Tibial nerve (tissue), 4 donors: ENCODE results near the gene GALNT13. TPM values are rescaled to one million over a fixed set of nuclear protein-coding genes. Genes with fewer than 3 reads are reported as not detected.

Experiments used
- DNase-seq, 2 donors: peaks; one replicate each; pipeline ENCODE4 v3.0.0-alpha.2; 2019; ENCODE audit warnings: low spot score in 2 of 2
- H3K27ac ChIP-seq, 4 donors: fragments of 200-600 bp; sonication (generic) in 3 of 4; one replicate each; pipeline ENCODE4 v1.5.1; 2017 to 2019; ENCODE audit warnings: mild to moderate bottlenecking in 1 of 4
- H3K27me3 ChIP-seq, 2 donors: fragments of 200-600 bp; sonication (generic) in 1 of 2; one replicate each; pipeline versions ENCODE4 v1.5.1 to v1.6.0; 2017 to 2019
- H3K36me3 ChIP-seq, 3 donors: fragments of 200-600 bp; sonication (generic); one replicate each; pipeline ENCODE4 v1.5.1; 2018 to 2019
- H3K4me1 ChIP-seq, 4 donors: fragments of 200-600 bp; sonication (generic) in 3 of 4; one replicate each; pipeline ENCODE4 v1.5.1; 2017 to 2019
- H3K4me3 ChIP-seq, 4 donors: fragments of 200-600 bp; sonication (generic) in 3 of 4; one replicate each; pipeline ENCODE4 v1.5.1; 2017 to 2019; ENCODE audit warnings: mild to moderate bottlenecking in 1 of 4, moderate library complexity in 1 of 4
- H3K9me3 ChIP-seq, 4 donors: fragments of 200-600 bp; sonication (generic) in 3 of 4; one replicate each; pipeline ENCODE4 v1.5.1; 2017 to 2019
- EP300 ChIP-seq, 2 donors: sonication (generic); formaldehyde crosslinking; IDR thresholded peaks; one replicate each; pipeline ENCODE4 v1.6.1; 2017; ENCODE audit warnings: antibody characterized with exemption in 2 of 2, mild to moderate bottlenecking in 1 of 2
- POLR2A ChIP-seq, 2 donors: fragments of 450-650 bp; IDR thresholded peaks; one replicate each; pipeline ENCODE4 v1.6.1; 2017; ENCODE audit warnings: antibody characterized with exemption in 2 of 2, mild to moderate bottlenecking in 2 of 2, moderate library complexity in 2 of 2
- total RNA-seq, 4 donors: library from RNA; depleted of rRNA; stranded (reverse); fragments of >200 nt; gene quantifications; one replicate each; pipeline ENCODE4 v1.1.0, GENCODE V29; 2016
- TF ChIP-seq, protein P1 (sequence below), 5 experiments: fragments of 200-600 bp in 3 of 5; fragments of 450-650 bp in 2 of 5; sonication (generic) in 3 of 5; IDR thresholded peaks; one replicate each; pipeline ENCODE4 v1.5.1; 2016 to 2019; ENCODE audit warnings: antibody characterized with exemption in 5 of 5, mild to moderate bottlenecking in 3 of 5, moderate library complexity in 2 of 5

Gene GALNT13
- total RNA-seq, 4 donors from 2014 or later: under 0.01 to 3.1 (median 1.3) TPM; not detected in 1

DNA sequence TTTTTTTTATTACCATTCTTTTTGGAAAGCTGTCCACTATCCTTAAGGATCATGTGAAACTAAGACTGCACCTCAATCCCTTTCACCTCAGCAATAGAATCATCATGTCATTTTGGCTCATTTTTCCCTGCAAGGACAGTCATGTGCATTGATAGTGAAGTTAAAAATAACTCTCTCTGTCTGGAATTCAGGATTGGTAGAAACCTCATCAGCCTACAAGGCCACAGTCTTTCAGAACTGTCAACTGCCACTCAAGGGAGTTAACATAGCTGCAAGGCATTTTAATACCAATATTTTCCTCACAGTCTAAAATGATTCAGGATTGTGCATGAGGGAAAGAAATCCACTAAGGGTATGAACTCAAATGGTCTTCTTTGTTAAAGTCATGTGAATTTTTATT lies 625.3 kb downstream of the GALNT13 start:
- Histone ChIP-seq H3K4me1 (no peaks in the 10 kb centered on the region), H3K27ac (no peak overlapping the region), H3K9me3 (no peaks in the 10 kb centered on the region), H3K27me3 (no peaks in the 10 kb centered on the region), H3K4me3 (no peak overlapping the region), H3K36me3 (no peaks in the 10 kb centered on the region)
- no peak for DNase-seq
- no peak for TF ChIP-seq POLR2A (IDR thresholded peaks at IDR 0.05)
- TF ChIP-seq EP300 (IDR thresholded peaks at IDR 0.05): no peak
- TF ChIP-seq, protein P1, sequence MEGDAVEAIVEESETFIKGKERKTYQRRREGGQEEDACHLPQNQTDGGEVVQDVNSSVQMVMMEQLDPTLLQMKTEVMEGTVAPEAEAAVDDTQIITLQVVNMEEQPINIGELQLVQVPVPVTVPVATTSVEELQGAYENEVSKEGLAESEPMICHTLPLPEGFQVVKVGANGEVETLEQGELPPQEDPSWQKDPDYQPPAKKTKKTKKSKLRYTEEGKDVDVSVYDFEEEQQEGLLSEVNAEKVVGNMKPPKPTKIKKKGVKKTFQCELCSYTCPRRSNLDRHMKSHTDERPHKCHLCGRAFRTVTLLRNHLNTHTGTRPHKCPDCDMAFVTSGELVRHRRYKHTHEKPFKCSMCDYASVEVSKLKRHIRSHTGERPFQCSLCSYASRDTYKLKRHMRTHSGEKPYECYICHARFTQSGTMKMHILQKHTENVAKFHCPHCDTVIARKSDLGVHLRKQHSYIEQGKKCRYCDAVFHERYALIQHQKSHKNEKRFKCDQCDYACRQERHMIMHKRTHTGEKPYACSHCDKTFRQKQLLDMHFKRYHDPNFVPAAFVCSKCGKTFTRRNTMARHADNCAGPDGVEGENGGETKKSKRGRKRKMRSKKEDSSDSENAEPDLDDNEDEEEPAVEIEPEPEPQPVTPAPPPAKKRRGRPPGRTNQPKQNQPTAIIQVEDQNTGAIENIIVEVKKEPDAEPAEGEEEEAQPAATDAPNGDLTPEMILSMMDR (IDR thresholded peaks at IDR 0.05): no peak
